DND-41 (cell line): ENCODE data around the gene GREB1L.

ENCODE experiments used
- ATAC-seq: fragments of 200-7000 bp; cut with Tn5 transposase; 3 replicates; pipeline ENCODE4 v1.9.1; 2021; ENCODE audit warnings: low read depth; ENCODE audit not compliant: insufficient read depth
- DNase-seq: peaks from one replicate; pipeline ENCODE4 v3.0.0-alpha.2; 2020
- H2AFZ ChIP-seq: 2 replicates; pipeline ENCODE4 v1.6.0; 2012; ENCODE audit warnings: low read depth, low read length
- H3K27ac ChIP-seq: 2 replicates; pipeline ENCODE4 v1.5.1; 2012; ENCODE audit warnings: low read length, inconsistent platforms
- H3K27me3 ChIP-seq: fragments of 200-600 bp; sonication (generic); 2 replicates; pipeline ENCODE4 v1.6.0; 2012; ENCODE audit warnings: low read length, mild to moderate bottlenecking, inconsistent platforms; ENCODE audit not compliant: insufficient read depth, poor library complexity
- H3K36me3 ChIP-seq: 2 replicates; pipeline ENCODE4 v1.5.1; 2012; ENCODE audit warnings: low read length, inconsistent platforms; ENCODE audit not compliant: insufficient read depth
- H3K4me1 ChIP-seq: 2 replicates; pipeline ENCODE4 v1.5.1; 2012; ENCODE audit warnings: mild to moderate bottlenecking, low read length; ENCODE audit not compliant: insufficient read depth
- H3K4me2 ChIP-seq: 2 replicates; pipeline ENCODE4 v1.6.0; 2012; ENCODE audit warnings: mild to moderate bottlenecking, moderate library complexity, low read length, inconsistent platforms; ENCODE audit not compliant: insufficient read depth
- H3K4me3 ChIP-seq, 2 experiments: fragments of 200-600 bp in 1 of 2; shearing (Covaris generic) in 1 of 2; 2 replicates each; pipeline ENCODE4 v1.5.1; 2012 to 2016; ENCODE audit warnings: inconsistent platforms in 2 of 2, low read length in 2 of 2, mild to moderate bottlenecking in 2 of 2, low read depth in 1 of 2, moderate library complexity in 1 of 2
- H3K79me2 ChIP-seq: 2 replicates; pipeline ENCODE4 v1.6.0; 2012; ENCODE audit warnings: low read length, inconsistent platforms; ENCODE audit not compliant: insufficient read depth
- H3K9ac ChIP-seq: 2 replicates; pipeline ENCODE4 v1.6.0; 2012; ENCODE audit warnings: low read depth, mild to moderate bottlenecking, inconsistent platforms, low read length, moderate library complexity
- H3K9me3 ChIP-seq: 2 replicates; pipeline ENCODE4 v1.5.1; 2012; ENCODE audit warnings: low read length, moderate library complexity, mild to moderate bottlenecking, inconsistent platforms; ENCODE audit not compliant: insufficient read depth, severe bottlenecking
- H4K20me1 ChIP-seq: 2 replicates; pipeline ENCODE4 v1.6.0; 2012; ENCODE audit warnings: low read length; ENCODE audit not compliant: insufficient read depth
- CTCF ChIP-seq: IDR thresholded peaks from 2 replicates; pipeline ENCODE4 v1.5.1; 2012; ENCODE audit warnings: borderline replicate concordance, low read length, moderate library complexity, mild to moderate bottlenecking; ENCODE audit not compliant: poor library complexity, severe bottlenecking; ENCODE audit errors: extremely low read depth
- EZH2 ChIP-seq: IDR thresholded peaks from 3 replicates; pipeline ENCODE4 v1.6.1; 2012; ENCODE audit warnings: borderline replicate concordance, low read depth, mild to moderate bottlenecking, moderate library complexity, low read length, inconsistent platforms; ENCODE audit not compliant: severe bottlenecking

Gene GREB1L

GRCh38 chr18:21281603-21282002 is 39.6 kb downstream of the GREB1L start:
- ATAC-seq = no peak
- TF ChIP-seq EZH2 (no peak), CTCF (no peak)
- no peaks in the 10 kb centered on the region for H3K9me3 ChIP-seq
- no peak overlapping the region for H3K4me2 ChIP-seq
- no peak overlapping the region for H3K4me3 ChIP-seq
- no peaks in the 10 kb centered on the region for H3K4me1 ChIP-seq
- peaks cover 15% of the 10 kb centered on the region for H3K27me3 ChIP-seq
- H4K20me1 ChIP-seq = no peaks in the 10 kb centered on the region
- no peaks in the 10 kb centered on the region for H3K79me2 ChIP-seq
- H3K9ac ChIP-seq = no peak overlapping the region
- no peak overlapping the region for H3K27ac ChIP-seq
- no peak overlapping the region for H2AFZ ChIP-seq
- DNase-seq = no peak
- H3K36me3 ChIP-seq = no peaks in the 10 kb centered on the region

- peaks cover 20% of the 10 kb centered on the region for H3K27me3 ChIP-seq
These were observed 42.5 kb downstream of the GREB1L start for GRCh38 chr18:21284540-21284939.

GRCh38 chr18:21289827-21290226 is 47.8 kb downstream of the GREB1L start:
- Histone ChIP-seq H3K9ac (no peak overlapping the region), H3K27ac (no peak overlapping the region), H3K9me3 (no peaks in the 10 kb centered on the region), H3K4me3 (no peak overlapping the region), H3K4me2 (no peak overlapping the region), H2AFZ (no peak overlapping the region), H3K36me3 (no peaks in the 10 kb centered on the region), H3K27me3 (peaks cover 13% of the 10 kb centered on the region), H3K79me2 (no peaks in the 10 kb centered on the region), H4K20me1 (no peaks in the 10 kb centered on the region), H3K4me1 (no peaks in the 10 kb centered on the region)
- TF ChIP-seq CTCF (no peak), EZH2 (no peak)
- no peak for DNase-seq
- no peak for ATAC-seq

More at GRCh38 chr18:21284540-21284939, 42.5 kb downstream of the GREB1L start:
- no peaks in the 10 kb centered on the region for H3K4me1 ChIP-seq
- TF ChIP-seq CTCF (no peak), EZH2 (no peak)
- no peak overlapping the region for H3K4me3 ChIP-seq
- ATAC-seq = no peak
- no peak for DNase-seq
- no peak overlapping the region for H3K4me2 ChIP-seq
- no peak overlapping the region for H2AFZ ChIP-seq
- H3K9ac ChIP-seq = no peak overlapping the region
- H3K79me2 ChIP-seq = no peaks in the 10 kb centered on the region
- no peaks in the 10 kb centered on the region for H3K36me3 ChIP-seq
- H4K20me1 ChIP-seq = no peaks in the 10 kb centered on the region
- H3K9me3 ChIP-seq = no peaks in the 10 kb centered on the region
- H3K27ac ChIP-seq = no peak overlapping the region

- Histone ChIP-seq H4K20me1 (no peaks in the 10 kb centered on the region), H3K4me2 (no peak overlapping the region), H3K4me3 (no peak overlapping the region), H3K4me1 (no peaks in the 10 kb centered on the region), H3K9ac (no peak overlapping the region), H3K79me2 (no peaks in the 10 kb centered on the region), H3K27me3 (peaks cover 11% of the 10 kb centered on the region), H2AFZ (no peak overlapping the region), H3K27ac (no peak overlapping the region), H3K9me3 (no peaks in the 10 kb centered on the region), H3K36me3 (no peaks in the 10 kb centered on the region)
- TF ChIP-seq CTCF (no peak), EZH2 (no peak)
- DNase-seq (no peak), ATAC-seq (no peak)
These were observed 49.1 kb downstream of the GREB1L start for GRCh38 chr18:21291106-21291505.
